PFSK-1 (cell line): ENCODE data around the gene MCM3AP.
A peak's percentile ranks its signal among the peaks of the same experiment; 100 is the strongest.

Experiments used
- FOXP2 ChIP-seq: optimal IDR thresholded peaks from 2 replicates; pipeline ENCODE3; 2011; ENCODE audit warnings: borderline replicate concordance, control low read depth, inconsistent platforms; ENCODE audit not compliant: insufficient read depth; ENCODE audit errors: extremely low read length, extremely low read depth
- POLR2AphosphoS5 ChIP-seq: IDR thresholded peaks from 2 replicates; pipeline ENCODE4 v1.6.1; 2012; ENCODE audit warnings: low read depth, mild to moderate bottlenecking, control low read depth, low read length, moderate library complexity
- SIN3A ChIP-seq: IDR thresholded peaks from 2 replicates; pipeline ENCODE4 v1.6.1; 2012; ENCODE audit warnings: mild to moderate bottlenecking, low read length, moderate library complexity, borderline replicate concordance; ENCODE audit not compliant: insufficient read depth
- TAF1 ChIP-seq: IDR thresholded peaks from 2 replicates; pipeline ENCODE4 v1.6.1; 2012; ENCODE audit warnings: low read length, control low read depth, borderline replicate concordance; ENCODE audit not compliant: insufficient read depth
- TF ChIP-seq, protein P1 (sequence below), 2 experiments: IDR thresholded peaks; 2 replicates each; pipeline versions ENCODE4 v1.6.1 to v1.8.0; 2011 to 2012; ENCODE audit warnings: low read depth in 2 of 2, low read length in 2 of 2, control low read depth in 1 of 2, inconsistent platforms in 1 of 2, mild to moderate bottlenecking in 1 of 2, moderate library complexity in 1 of 2; ENCODE audit not compliant: insufficient read depth in 1 of 2

The MCM3AP gene

DNA sequence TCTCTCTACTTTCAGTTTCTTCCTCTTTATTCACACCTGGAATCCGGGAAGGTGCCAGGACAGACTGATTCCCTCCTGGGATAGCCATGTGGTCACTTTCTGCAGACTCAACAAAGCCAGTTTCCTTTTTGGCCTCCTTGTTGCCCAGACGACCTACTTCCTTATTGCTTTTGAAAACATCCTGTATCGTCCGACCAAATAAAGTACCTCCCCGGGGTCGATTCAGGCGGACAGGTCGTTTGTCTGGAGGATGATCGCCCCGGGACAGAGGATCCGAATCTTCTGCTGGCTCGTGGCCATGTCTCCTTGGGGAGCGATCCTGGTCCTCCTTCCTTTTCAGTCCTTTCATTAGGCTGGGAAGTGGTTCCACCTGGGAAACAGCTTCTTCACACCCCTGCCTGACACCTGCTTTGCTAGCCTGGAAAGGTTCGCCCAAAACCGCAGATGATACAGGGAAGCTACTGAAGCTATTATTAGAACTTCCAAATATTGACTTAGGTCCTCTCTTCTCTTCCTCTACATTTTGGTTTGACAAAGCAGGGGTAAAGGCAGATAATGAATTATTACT is 1.2 kb downstream of the MCM3AP start:
- TF ChIP-seq FOXP2 (no peak), TAF1 (no peak), SIN3A (peak; percentile 61; the same call in 1 of the 2 replicates), POLR2AphosphoS5 (no peak)
- TF ChIP-seq, protein P1, sequence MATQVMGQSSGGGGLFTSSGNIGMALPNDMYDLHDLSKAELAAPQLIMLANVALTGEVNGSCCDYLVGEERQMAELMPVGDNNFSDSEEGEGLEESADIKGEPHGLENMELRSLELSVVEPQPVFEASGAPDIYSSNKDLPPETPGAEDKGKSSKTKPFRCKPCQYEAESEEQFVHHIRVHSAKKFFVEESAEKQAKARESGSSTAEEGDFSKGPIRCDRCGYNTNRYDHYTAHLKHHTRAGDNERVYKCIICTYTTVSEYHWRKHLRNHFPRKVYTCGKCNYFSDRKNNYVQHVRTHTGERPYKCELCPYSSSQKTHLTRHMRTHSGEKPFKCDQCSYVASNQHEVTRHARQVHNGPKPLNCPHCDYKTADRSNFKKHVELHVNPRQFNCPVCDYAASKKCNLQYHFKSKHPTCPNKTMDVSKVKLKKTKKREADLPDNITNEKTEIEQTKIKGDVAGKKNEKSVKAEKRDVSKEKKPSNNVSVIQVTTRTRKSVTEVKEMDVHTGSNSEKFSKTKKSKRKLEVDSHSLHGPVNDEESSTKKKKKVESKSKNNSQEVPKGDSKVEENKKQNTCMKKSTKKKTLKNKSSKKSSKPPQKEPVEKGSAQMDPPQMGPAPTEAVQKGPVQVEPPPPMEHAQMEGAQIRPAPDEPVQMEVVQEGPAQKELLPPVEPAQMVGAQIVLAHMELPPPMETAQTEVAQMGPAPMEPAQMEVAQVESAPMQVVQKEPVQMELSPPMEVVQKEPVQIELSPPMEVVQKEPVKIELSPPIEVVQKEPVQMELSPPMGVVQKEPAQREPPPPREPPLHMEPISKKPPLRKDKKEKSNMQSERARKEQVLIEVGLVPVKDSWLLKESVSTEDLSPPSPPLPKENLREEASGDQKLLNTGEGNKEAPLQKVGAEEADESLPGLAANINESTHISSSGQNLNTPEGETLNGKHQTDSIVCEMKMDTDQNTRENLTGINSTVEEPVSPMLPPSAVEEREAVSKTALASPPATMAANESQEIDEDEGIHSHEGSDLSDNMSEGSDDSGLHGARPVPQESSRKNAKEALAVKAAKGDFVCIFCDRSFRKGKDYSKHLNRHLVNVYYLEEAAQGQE (IDR thresholded peaks at IDR 0.05; ENCODE audit: insufficient read depth in 1 of 2, low read depth in 2 of 2, low read length in 2 of 2): no peak

DNA sequence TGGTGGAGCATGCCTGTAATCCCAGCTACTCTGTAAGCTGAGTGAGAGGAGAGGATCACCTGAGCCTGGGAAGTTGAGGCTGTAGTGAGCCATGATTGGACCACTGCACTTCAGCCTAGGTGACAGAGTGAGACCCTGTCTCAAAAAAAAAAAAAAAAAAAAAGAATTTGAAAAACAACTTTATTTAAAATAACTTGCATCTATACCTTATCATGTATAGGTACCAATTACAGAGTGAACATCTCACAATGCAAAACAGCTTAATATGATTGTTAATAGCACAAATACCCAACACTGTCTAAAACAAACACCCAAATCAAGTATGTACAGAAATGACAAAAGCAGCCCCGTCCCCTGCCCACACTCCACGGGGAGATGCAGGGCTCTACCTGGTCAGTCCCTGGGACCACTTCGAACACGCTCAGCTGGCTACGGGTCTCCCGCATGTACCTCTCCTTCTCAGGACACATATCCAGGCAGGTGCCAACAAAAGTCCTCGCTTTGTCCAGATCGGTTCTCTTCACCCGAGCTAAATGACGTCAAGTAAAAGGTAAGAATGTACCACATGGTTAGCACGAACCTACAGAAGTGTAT is 10.5 kb downstream of the MCM3AP start:
- no peak for TF ChIP-seq SIN3A
- TF ChIP-seq TAF1: no peak
- no peak for TF ChIP-seq FOXP2
- TF ChIP-seq, protein P1 (IDR thresholded peaks at IDR 0.05; ENCODE audit: insufficient read depth in 1 of 2, low read depth in 2 of 2, low read length in 2 of 2): no peak
- TF ChIP-seq POLR2AphosphoS5: no peak

DNA sequence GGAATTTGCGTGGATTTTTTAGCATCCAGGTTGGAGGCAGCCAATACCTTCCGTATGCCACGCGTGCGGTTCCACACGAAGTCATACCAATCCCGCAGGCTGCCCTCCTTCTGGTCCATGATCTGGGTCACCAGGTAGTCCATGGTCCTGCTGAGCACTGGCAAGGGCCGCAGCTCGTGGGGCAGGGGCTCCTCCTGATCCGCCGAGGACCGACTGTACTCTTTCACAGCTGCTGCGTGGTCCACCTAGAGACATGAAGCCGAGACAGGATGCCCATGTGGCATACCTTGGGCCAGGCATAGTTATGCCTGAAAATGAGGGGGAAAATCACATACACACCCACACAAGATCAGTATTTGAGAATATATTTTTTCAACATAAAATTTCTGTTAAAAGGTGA is 12.1 kb downstream of the MCM3AP start:
- TF ChIP-seq FOXP2 (no peak), POLR2AphosphoS5 (no peak)

DNA sequence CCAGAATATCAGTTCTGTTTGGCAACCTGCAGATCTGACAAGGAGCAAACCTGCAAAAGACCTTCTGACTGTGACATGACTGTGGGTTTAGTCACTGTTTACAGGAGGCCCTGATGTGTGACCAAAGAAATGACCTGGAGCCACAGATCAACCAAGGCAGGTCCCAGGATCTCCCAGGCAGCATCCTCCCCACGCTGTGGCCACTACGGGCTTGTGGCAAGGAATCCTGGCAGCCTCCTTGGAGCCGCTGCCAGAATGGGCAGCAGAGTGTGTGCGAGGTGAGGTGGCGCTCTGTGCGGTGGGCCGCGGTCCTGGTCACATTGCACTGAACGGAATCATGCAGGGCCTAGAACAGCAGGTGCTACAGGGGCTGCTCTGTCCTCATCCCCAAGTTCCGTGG is 15.9 kb downstream of the MCM3AP start:
- TF ChIP-seq, protein P1 (IDR thresholded peaks at IDR 0.05; ENCODE audit: insufficient read depth in 1 of 2, low read depth in 2 of 2, low read length in 2 of 2): no peak
- TF ChIP-seq FOXP2 (no peak), POLR2AphosphoS5 (no peak), TAF1 (no peak), SIN3A (no peak)

DNA sequence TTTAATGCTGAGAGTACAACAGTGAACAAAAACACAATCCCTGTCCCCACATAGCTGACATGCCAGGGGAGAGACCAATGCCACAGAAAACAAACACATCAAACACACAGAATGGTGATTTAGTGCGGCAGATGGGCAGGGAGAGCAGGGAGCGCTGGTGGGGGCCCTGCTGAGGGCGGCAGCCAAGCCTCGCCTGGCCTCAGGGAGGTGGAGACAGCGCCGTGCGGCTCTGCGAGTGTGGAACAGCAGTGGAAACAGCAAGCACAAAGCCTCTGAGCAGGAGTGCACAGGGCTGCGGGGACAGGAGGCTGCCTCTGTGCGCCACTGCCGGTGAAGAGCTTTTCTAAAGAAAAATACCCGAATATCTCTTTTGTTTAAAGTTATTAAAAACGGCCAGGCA is 17.0 kb downstream of the MCM3AP start:
- TF ChIP-seq, protein P1 (IDR thresholded peaks at IDR 0.05; ENCODE audit: insufficient read depth in 1 of 2, low read depth in 2 of 2, low read length in 2 of 2): no peak
- no peak for TF ChIP-seq SIN3A
- TF ChIP-seq TAF1: no peak
- no peak for TF ChIP-seq POLR2AphosphoS5
- TF ChIP-seq FOXP2: no peak
